Choroid plexus epithelial cell (primary cell): Measurements from ENCODE around the gene ALOX5AP.

Experiments
- DNase-seq: peaks from one replicate; pipeline ENCODE4 v3.0.0-alpha.2; 2010; ENCODE audit warnings: low read depth
- H3K4me3 ChIP-seq: 2 replicates; pipeline ENCODE4 v1.5.1; 2011; ENCODE audit warnings: low read depth, mild to moderate bottlenecking, control low read depth, low read length, moderate library complexity
- TF ChIP-seq, protein P1 (sequence below): conservative IDR thresholded peaks from 2 replicates; pipeline ENCODE4 v1.5.1; 2011; ENCODE audit warnings: low read depth, mild to moderate bottlenecking, control low read depth, inconsistent platforms, low read length, moderate library complexity

Gene ALOX5AP

GRCh38 chr13:30809787-30810186 is 74.4 kb downstream of the ALOX5AP start:
- TF ChIP-seq, protein P1, sequence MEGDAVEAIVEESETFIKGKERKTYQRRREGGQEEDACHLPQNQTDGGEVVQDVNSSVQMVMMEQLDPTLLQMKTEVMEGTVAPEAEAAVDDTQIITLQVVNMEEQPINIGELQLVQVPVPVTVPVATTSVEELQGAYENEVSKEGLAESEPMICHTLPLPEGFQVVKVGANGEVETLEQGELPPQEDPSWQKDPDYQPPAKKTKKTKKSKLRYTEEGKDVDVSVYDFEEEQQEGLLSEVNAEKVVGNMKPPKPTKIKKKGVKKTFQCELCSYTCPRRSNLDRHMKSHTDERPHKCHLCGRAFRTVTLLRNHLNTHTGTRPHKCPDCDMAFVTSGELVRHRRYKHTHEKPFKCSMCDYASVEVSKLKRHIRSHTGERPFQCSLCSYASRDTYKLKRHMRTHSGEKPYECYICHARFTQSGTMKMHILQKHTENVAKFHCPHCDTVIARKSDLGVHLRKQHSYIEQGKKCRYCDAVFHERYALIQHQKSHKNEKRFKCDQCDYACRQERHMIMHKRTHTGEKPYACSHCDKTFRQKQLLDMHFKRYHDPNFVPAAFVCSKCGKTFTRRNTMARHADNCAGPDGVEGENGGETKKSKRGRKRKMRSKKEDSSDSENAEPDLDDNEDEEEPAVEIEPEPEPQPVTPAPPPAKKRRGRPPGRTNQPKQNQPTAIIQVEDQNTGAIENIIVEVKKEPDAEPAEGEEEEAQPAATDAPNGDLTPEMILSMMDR = no peak
- DNase-seq = no peak
- H3K4me3 ChIP-seq = no peak overlapping the region

DNA sequence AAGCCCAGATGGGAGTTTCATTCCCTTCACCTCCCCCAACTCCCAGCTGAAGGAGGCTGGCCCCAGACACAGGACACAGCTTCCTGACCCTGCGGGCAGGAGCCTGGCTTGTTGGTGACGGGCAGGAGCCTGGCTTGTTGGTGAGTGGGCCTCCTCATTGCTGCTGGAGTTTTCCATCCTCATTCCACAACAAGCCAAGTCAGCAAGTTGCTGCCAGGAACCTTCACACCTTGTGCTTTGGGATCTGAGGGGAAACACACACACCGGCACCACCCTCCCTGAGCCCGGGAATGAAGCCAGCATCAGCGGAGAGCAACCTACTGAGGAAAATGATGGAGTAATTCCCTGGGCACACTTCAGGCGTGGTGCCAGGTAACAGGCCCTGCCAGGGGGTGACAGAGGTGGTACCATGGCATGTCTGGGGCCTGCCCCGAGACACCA is 74.9 kb downstream of the ALOX5AP start:
- no peak overlapping the region for H3K4me3 ChIP-seq
- DNase-seq = no peak
- TF ChIP-seq, protein P1 = no peak

GRCh38 chr13:30810801-30811200 is 75.5 kb downstream of the ALOX5AP start:
- no peak for DNase-seq
- TF ChIP-seq, protein P1 = no peak
- H3K4me3 ChIP-seq = no peak overlapping the region
